ENCODE measurements around the gene LTC4S.

The LTC4S gene

DNA sequence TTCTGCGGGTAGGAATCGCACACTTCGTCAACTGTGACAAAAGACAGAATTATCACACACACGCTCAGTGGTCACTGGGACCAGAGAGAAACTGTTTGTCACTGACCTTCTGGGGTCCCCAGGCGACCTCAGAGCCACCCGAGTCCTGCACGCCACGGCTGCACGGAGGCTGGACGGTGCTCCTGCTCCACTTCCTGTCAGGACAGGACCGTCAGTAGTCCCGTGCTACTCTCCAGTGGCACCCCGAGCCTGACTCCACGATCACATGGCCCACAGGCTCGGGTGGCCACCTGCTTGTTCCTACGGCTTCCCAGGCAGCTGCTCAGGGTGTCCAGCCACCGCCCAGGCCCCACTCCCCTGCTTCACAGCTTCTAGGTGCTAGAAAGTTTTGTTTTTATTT lies 47.0 kb downstream of the LTC4S start:
- WGBS (ENCODE audit: insufficient coverage) = 97% methylated on average over 16 of the region's 17 CpGs
- peaks cover 0 to 6% (median 4%) of the 10 kb centered on the region in 5 experiments for H3K9me3 ChIP-seq (ENCODE audit: control extremely low read depth in 1 of 5, control insufficient read depth in 4 of 5, insufficient read depth in 2 of 5, low read depth in 1 of 5, low read length in 4 of 5)
- no peaks in the 10 kb centered on the region for H3K27me3 ChIP-seq (replicated peaks in 2 of 5; ENCODE audit: control insufficient read depth in 4 of 5, insufficient read depth in 5 of 5, low read length in 4 of 5)
- peaks cover 0 to 2% (median 0%) of the 10 kb centered on the region in 4 experiments for H3K4me1 ChIP-seq (ENCODE audit: control extremely low read depth in 1 of 4, control insufficient read depth in 4 of 4, insufficient read depth in 4 of 4, low read length in 3 of 4)
- H3K36me3 ChIP-seq (ENCODE audit: control insufficient read depth in 4 of 4, insufficient read depth in 4 of 4, low read length in 3 of 4) = peaks cover 13 to 74% (median 43%) of the 10 kb centered on the region in 4 experiments
- no peak for DNase-seq
- H3K27ac ChIP-seq (ENCODE audit: insufficient read depth in 1 of 2, low read depth in 1 of 2, low read length in 2 of 2, poor library complexity in 1 of 2, severe bottlenecking in 2 of 2) = no peak overlapping the region
- ChIA-PET CTCF (interaction anchor here (1.3 kb wide), 1 partner anchor 39 kb away, joined by 7 read pairs; no protein-coding TSS in a partner anchor), POLR2A (no interaction called here)
- H3K4me3 ChIP-seq (ENCODE audit: control insufficient read depth in 1 of 7, extremely low read depth in 1 of 7, insufficient read depth in 4 of 7, low read depth in 2 of 7, low read length in 6 of 7) = no peak overlapping the region

DNA sequence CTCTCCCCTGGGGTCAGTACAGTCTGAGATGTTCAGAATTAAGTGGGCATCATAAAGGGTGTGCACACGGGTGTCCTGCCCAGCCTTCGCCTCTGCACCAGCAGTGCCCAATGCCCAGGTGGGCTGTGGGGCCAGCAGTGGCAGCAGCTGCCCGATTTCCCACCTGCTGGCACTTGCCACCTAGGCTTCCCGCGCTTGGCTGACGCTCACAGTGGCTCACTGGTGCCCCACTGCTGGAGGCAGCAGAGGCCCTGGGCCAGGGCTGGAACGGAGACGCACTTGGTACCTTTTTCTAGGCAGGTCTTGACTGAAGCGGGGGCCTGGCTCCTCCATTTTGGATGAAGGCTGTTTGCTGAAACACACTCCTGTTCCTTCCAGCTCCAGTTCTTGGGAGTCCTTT lies 47.8 kb downstream of the LTC4S start:
- WGBS (ENCODE audit: insufficient coverage) = 99% methylated on average over 7 of the region's 9 CpGs
- Histone ChIP-seq H3K4me1 (ENCODE audit: control extremely low read depth in 1 of 4, control insufficient read depth in 4 of 4, insufficient read depth in 4 of 4, low read length in 3 of 4) (no peaks in the 10 kb centered on the region), H3K9me3 (ENCODE audit: control extremely low read depth in 1 of 5, control insufficient read depth in 4 of 5, insufficient read depth in 2 of 5, low read depth in 1 of 5, low read length in 4 of 5) (peaks cover 0 to 8% (median 7%) of the 10 kb centered on the region in 5 experiments), H3K27ac (ENCODE audit: insufficient read depth in 1 of 2, low read depth in 1 of 2, low read length in 2 of 2, poor library complexity in 1 of 2, severe bottlenecking in 2 of 2) (no peak overlapping the region), H3K4me3 (ENCODE audit: control insufficient read depth in 1 of 7, extremely low read depth in 1 of 7, insufficient read depth in 4 of 7, low read depth in 2 of 7, low read length in 6 of 7) (no peak overlapping the region), H3K36me3 (ENCODE audit: control insufficient read depth in 4 of 4, insufficient read depth in 4 of 4, low read length in 3 of 4) (peaks cover 13 to 74% (median 41%) of the 10 kb centered on the region in 4 experiments), H3K27me3 (replicated peaks in 2 of 5; ENCODE audit: control insufficient read depth in 4 of 5, insufficient read depth in 5 of 5, low read length in 4 of 5) (no peaks in the 10 kb centered on the region)
- DNase-seq = no peak
- ChIA-PET CTCF (interaction anchor here (1.3 kb wide), 1 partner anchor 40 kb away, joined by 7 read pairs; no protein-coding TSS in a partner anchor), POLR2A (interaction anchor here (0.6 kb wide), 1 partner anchor 80 kb away, joined by 4 read pairs; no protein-coding TSS in a partner anchor)
